OCI-LY7 (cell line): ENCODE data around the gene BICC1. TPM values are rescaled to one million over a fixed set of nuclear protein-coding genes. Genes with fewer than 3 reads are reported as not detected.

Source experiments
- BruUV-seq: library from RNA; stranded (reverse); fragments of 400-500 nt; replicated peaks from 2 replicates; lab custom pipeline; 2021; lab: Mats Ljungman, UMichigan
- CTCF ChIA-PET: fragments of 300-600 bp; sonication (Branson Sonifier 250); formaldehyde crosslinking; loops from one replicate; lab custom pipeline; 2022; ENCODE audit warnings: antibody characterized with exemption; ENCODE audit not compliant: unreplicated experiment; lab: Charles Lee
- POLR2A ChIA-PET: fragments of 300-600 bp; sonication (Branson Sonifier 250); formaldehyde crosslinking; loops from one replicate; lab custom pipeline; 2022; ENCODE audit warnings: antibody characterized with exemption; lab: Charles Lee
- DNase-seq: peaks from one replicate; pipeline ENCODE4 v3.0.0-alpha.2; 2015; ENCODE audit warnings: low spot score
- H2AFZ ChIP-seq: fragments of 200-600 bp; sonication (generic), shearing (Covaris generic); 2 replicates; pipeline ENCODE4 v1.6.1; 2014; ENCODE audit warnings: mild to moderate bottlenecking, antibody characterized with exemption, low read length, moderate library complexity
- H3K27ac ChIP-seq: fragments of 200-600 bp; sonication (generic); 2 replicates; pipeline ENCODE4 v1.5.1; 2014; ENCODE audit warnings: mixed run types, low read depth, mild to moderate bottlenecking, moderate library complexity, low read length, inconsistent platforms; ENCODE audit not compliant: poor library complexity, severe bottlenecking
- H3K36me3 ChIP-seq: fragments of 200-600 bp; sonication (generic); 2 replicates; pipeline ENCODE4 v1.6.1; 2014; ENCODE audit warnings: mild to moderate bottlenecking, antibody characterized with exemption, low read length, moderate library complexity, mixed read lengths; ENCODE audit not compliant: insufficient read depth
- H3K4me1 ChIP-seq: fragments of 200-600 bp; sonication (generic); 2 replicates; pipeline ENCODE4 v1.5.1; 2014; ENCODE audit warnings: mild to moderate bottlenecking, low read length; ENCODE audit not compliant: insufficient read depth, poor library complexity, severe bottlenecking
- H3K4me2 ChIP-seq: fragments of 200-600 bp; sonication (generic); 2 replicates; pipeline ENCODE4 v1.6.1; 2014; ENCODE audit warnings: mild to moderate bottlenecking, low read length
- H3K4me3 ChIP-seq: fragments of 200-600 bp; sonication (generic); 2 replicates; pipeline ENCODE4 v1.5.1; 2014; ENCODE audit warnings: mild to moderate bottlenecking, low read depth, low read length; ENCODE audit not compliant: poor library complexity, severe bottlenecking
- H3K79me2 ChIP-seq: fragments of 200-600 bp; sonication (generic); 2 replicates; pipeline ENCODE4 v1.6.1; 2016; ENCODE audit warnings: low read depth, mild to moderate bottlenecking, low read length, moderate library complexity, mixed read lengths; ENCODE audit not compliant: insufficient read depth
- H3K9me2 ChIP-seq: fragments of 200-600 bp; sonication (generic); 2 replicates; pipeline ENCODE4 v1.6.1; 2016; ENCODE audit warnings: mild to moderate bottlenecking, low read length, mixed read lengths; ENCODE audit not compliant: insufficient read depth
- H3K9me3 ChIP-seq: fragments of 200-600 bp; sonication (generic); 2 replicates; pipeline ENCODE4 v1.6.1; 2014; ENCODE audit warnings: mild to moderate bottlenecking, mixed run types, low read length, mixed read lengths
- H4K20me1 ChIP-seq: fragments of 200-600 bp; sonication (generic); 2 replicates; pipeline ENCODE4 v1.6.1; 2014; ENCODE audit warnings: mild to moderate bottlenecking, antibody characterized with exemption, low read length, moderate library complexity, mixed read lengths; ENCODE audit not compliant: insufficient read depth
- EZH2phosphoT487 ChIP-seq: fragments of 200-600 bp; sonication (generic); IDR thresholded peaks from 2 replicates; pipeline ENCODE4 v1.6.1; 2018; ENCODE audit warnings: low read depth, borderline replicate concordance, mild to moderate bottlenecking, mixed run types, antibody characterized with exemption, low read length, moderate library complexity, mixed read lengths
- intact Hi-C: fragments of 100-400 bp; cut with micrococcal nuclease; formaldehyde crosslinking; loops from one replicate; pipeline ENCODE4 v1.10.0; 2022; ENCODE audit not compliant: unreplicated experiment
- total RNA-seq, 2 experiments: library from RNA; depleted of rRNA in 1 of 2; stranded (reverse); fragments of >200 nt in 1 of 2; shearing (Covaris generic) in 1 of 2; gene quantifications; 2 replicates each; pipeline ENCODE4 v1.2.3, GENCODE V29; 2014 to 2022
- TF ChIP-seq, protein P1 (sequence below): fragments of 200-600 bp; sonication (generic); conservative IDR thresholded peaks from 2 replicates; pipeline ENCODE4 v1.5.1; 2014; ENCODE audit warnings: mild to moderate bottlenecking, antibody characterized with exemption, low read length, moderate library complexity, mixed read lengths

Gene BICC1
- total RNA-seq, 2 experiments from 2014 or later: not detected

GRCh38 chr10:58554316-58554715 is 41.6 kb downstream of the BICC1 start:
- H2AFZ ChIP-seq: no peak overlapping the region
- no peaks in the 10 kb centered on the region for H3K79me2 ChIP-seq
- H3K27ac ChIP-seq: no peak overlapping the region
- H3K4me2 ChIP-seq: no peak overlapping the region
- TF ChIP-seq EZH2phosphoT487: no peak
- TF ChIP-seq, protein P1, sequence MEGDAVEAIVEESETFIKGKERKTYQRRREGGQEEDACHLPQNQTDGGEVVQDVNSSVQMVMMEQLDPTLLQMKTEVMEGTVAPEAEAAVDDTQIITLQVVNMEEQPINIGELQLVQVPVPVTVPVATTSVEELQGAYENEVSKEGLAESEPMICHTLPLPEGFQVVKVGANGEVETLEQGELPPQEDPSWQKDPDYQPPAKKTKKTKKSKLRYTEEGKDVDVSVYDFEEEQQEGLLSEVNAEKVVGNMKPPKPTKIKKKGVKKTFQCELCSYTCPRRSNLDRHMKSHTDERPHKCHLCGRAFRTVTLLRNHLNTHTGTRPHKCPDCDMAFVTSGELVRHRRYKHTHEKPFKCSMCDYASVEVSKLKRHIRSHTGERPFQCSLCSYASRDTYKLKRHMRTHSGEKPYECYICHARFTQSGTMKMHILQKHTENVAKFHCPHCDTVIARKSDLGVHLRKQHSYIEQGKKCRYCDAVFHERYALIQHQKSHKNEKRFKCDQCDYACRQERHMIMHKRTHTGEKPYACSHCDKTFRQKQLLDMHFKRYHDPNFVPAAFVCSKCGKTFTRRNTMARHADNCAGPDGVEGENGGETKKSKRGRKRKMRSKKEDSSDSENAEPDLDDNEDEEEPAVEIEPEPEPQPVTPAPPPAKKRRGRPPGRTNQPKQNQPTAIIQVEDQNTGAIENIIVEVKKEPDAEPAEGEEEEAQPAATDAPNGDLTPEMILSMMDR: no peak
- no peaks in the 10 kb centered on the region for H3K9me2 ChIP-seq
- intact Hi-C loops: no loop called here
- no peaks in the 10 kb centered on the region for H4K20me1 ChIP-seq
- no peaks in the 10 kb centered on the region for H3K36me3 ChIP-seq
- DNase-seq: no peak
- no peaks in the 10 kb centered on the region for H3K9me3 ChIP-seq
- POLR2A ChIA-PET: no interaction called here
- CTCF ChIA-PET: no interaction called here
- no peak overlapping the region for H3K4me3 ChIP-seq
- no peaks in the 10 kb centered on the region for H3K4me1 ChIP-seq
- no TSS peak for BruUV-seq

- Histone ChIP-seq H2AFZ (no peak overlapping the region), H3K4me1 (no peaks in the 10 kb centered on the region), H4K20me1 (no peaks in the 10 kb centered on the region), H3K9me3 (no peaks in the 10 kb centered on the region), H3K36me3 (no peaks in the 10 kb centered on the region), H3K4me2 (no peak overlapping the region), H3K27ac (no peak overlapping the region), H3K4me3 (no peak overlapping the region), H3K79me2 (no peaks in the 10 kb centered on the region), H3K9me2 (no peaks in the 10 kb centered on the region)
- TF ChIP-seq, protein P1: no peak
- TF ChIP-seq EZH2phosphoT487: no peak
- BruUV-seq: no TSS peak
- DNase-seq: no peak
- ChIA-PET POLR2A (interaction anchor here (0.5 to 0.7 kb wide), 2 partner anchors 135 to 1444 kb away, joined by 3 read pairs; no protein-coding TSS in a partner anchor), CTCF (no interaction called here)
- intact Hi-C loops: no loop called here
These were observed 42.7 kb downstream of the BICC1 start for GRCh38 chr10:58555170-58555929.

- CTCF ChIA-PET: no interaction called here
- H3K27ac ChIP-seq: no peak overlapping the region
- no peak overlapping the region for H3K4me3 ChIP-seq
- H4K20me1 ChIP-seq: no peaks in the 10 kb centered on the region
- no peak for DNase-seq
- H3K79me2 ChIP-seq: no peaks in the 10 kb centered on the region
- POLR2A ChIA-PET: no interaction called here
- intact Hi-C loops: no loop called here
- no peak overlapping the region for H3K4me2 ChIP-seq
- H3K4me1 ChIP-seq: no peaks in the 10 kb centered on the region
- no peaks in the 10 kb centered on the region for H3K9me2 ChIP-seq
- no TSS peak for BruUV-seq
- H2AFZ ChIP-seq: no peak overlapping the region
- TF ChIP-seq EZH2phosphoT487: no peak
- TF ChIP-seq, protein P1: no peak
- no peaks in the 10 kb centered on the region for H3K36me3 ChIP-seq
- H3K9me3 ChIP-seq: no peaks in the 10 kb centered on the region
These were observed 43.2 kb downstream of the BICC1 start for GRCh38 chr10:58555930-58556311.
